ENCODE measurements around the gene SLC17A5.

Gene SLC17A5

DNA sequence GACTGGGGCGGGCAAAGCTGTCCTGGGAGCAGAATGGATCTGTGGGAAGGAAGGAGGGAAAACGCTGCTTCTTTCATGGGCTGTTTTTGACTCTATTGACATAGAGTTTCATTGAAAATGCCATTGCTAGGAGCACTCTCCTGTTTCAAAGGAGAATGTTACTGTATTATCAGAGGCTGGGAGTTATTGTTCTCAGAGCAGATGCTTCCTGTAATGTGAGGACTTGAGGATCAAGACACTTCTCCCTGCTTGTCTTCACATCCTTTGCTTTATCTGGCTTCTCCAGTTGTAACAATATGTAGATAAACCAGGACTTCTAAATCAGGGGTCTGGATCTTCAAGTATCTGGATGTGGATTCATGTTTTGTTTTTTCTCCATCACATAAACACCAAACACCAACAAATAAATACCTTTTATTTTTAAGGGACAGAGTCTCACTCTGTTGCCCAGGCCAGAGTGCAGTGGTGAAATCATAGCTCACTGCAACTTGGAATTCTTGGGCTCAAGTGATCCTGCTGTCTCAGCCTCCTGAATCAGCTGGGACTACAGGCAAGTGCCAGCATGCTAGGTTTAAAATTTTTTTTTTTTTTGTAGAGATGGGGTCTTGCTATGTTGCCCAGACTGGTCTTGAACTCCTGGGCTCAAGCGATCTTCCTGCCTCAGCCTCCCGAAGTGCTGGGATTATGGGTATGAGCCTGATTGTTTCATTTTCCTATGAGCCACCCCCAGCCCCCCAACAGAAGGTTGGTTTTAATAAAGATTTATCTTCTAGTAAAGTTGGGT is 46.1 kb upstream of the SLC17A5 start:
- Histone ChIP-seq H4K20me1 (ENCODE audit: insufficient read depth, low read length) (no peaks in the 10 kb centered on the region), H3K9me2 (ENCODE audit: low read depth, low read length) (no peaks in the 10 kb centered on the region), H3K4me3 (ENCODE audit: low read depth, low read length, poor library complexity, severe bottlenecking) (no peak overlapping the region), H3K79me2 (ENCODE audit: insufficient read depth, low read length) (no peaks in the 10 kb centered on the region), H3K36me3 (ENCODE audit: insufficient read depth, low read length) (no peaks in the 10 kb centered on the region), H3F3A (ENCODE audit: insufficient read depth, low read length) (no peaks in the 10 kb centered on the region), H3K4me1 (ENCODE audit: insufficient read depth, low read length, severe bottlenecking) (peaks cover 5% of the 10 kb centered on the region), H3K4me2 (ENCODE audit: low read length) (no peak overlapping the region), H3K9me3 (ENCODE audit: low read length) (no peaks in the 10 kb centered on the region), H3K9ac (ENCODE audit: low read length) (no peak overlapping the region), H3K27me3 (ENCODE audit: insufficient read depth, low read length) (peaks cover 4% of the 10 kb centered on the region; the same call in 1 of the 2 replicates), H2AFZ (ENCODE audit: low read length) (no peak overlapping the region), H3K27ac (ENCODE audit: low read depth, low read length, poor library complexity, severe bottlenecking) (no peak overlapping the region)
- TF ChIP-seq, protein P1, sequence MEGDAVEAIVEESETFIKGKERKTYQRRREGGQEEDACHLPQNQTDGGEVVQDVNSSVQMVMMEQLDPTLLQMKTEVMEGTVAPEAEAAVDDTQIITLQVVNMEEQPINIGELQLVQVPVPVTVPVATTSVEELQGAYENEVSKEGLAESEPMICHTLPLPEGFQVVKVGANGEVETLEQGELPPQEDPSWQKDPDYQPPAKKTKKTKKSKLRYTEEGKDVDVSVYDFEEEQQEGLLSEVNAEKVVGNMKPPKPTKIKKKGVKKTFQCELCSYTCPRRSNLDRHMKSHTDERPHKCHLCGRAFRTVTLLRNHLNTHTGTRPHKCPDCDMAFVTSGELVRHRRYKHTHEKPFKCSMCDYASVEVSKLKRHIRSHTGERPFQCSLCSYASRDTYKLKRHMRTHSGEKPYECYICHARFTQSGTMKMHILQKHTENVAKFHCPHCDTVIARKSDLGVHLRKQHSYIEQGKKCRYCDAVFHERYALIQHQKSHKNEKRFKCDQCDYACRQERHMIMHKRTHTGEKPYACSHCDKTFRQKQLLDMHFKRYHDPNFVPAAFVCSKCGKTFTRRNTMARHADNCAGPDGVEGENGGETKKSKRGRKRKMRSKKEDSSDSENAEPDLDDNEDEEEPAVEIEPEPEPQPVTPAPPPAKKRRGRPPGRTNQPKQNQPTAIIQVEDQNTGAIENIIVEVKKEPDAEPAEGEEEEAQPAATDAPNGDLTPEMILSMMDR (IDR thresholded peaks at IDR 0.05; ENCODE audit: low read length), result no peak
- no peak for TF ChIP-seq EZH2 (IDR thresholded peaks at IDR 0.05; ENCODE audit: borderline replicate concordance, low read length)

DNA sequence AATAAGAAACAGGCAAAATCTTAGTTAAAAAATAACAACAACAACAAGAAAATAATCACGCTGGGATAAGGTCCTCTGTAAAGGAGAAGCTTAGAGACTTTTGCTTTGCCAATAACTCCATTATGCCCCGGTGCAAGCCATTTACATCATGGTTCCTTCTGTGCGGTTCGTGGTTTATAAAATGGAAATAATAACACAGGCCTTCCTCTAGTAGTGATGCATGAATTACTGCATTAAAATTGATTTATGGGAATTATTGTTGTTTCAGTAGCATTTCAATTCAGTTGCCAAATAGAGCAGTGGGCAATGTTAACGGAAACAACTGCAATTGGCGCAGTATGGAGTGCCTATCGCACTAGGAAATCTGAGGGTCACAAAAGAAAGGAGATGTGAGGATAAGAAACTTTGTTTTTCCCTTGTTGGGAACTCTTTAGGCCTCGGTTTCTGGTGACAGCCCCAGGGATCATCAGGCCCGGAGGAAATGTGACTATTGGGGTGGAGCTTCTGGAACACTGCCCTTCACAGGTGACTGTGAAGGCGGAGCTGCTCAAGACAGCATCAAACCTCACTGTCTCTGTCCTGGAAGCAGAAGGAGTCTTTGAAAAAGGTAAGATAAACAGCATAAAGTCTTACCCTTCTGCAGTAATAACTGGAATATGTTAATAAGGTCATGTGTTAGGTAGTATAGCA is 43.3 kb upstream of the SLC17A5 start:
- no peaks in the 10 kb centered on the region for H3K9me2 ChIP-seq (ENCODE audit: low read depth, low read length)
- no peak overlapping the region for H3K4me3 ChIP-seq (ENCODE audit: low read depth, low read length, poor library complexity, severe bottlenecking)
- H4K20me1 ChIP-seq (ENCODE audit: insufficient read depth, low read length), result no peaks in the 10 kb centered on the region
- peaks cover 5% of the 10 kb centered on the region for H3K4me1 ChIP-seq (ENCODE audit: insufficient read depth, low read length, severe bottlenecking)
- no peaks in the 10 kb centered on the region for H3F3A ChIP-seq (ENCODE audit: insufficient read depth, low read length)
- H3K27me3 ChIP-seq (ENCODE audit: insufficient read depth, low read length), result peaks cover 4% of the 10 kb centered on the region; the same call in 1 of the 2 replicates
- H3K36me3 ChIP-seq (ENCODE audit: insufficient read depth, low read length), result no peaks in the 10 kb centered on the region
- no peak overlapping the region for H3K9ac ChIP-seq (ENCODE audit: low read length)
- H2AFZ ChIP-seq (ENCODE audit: low read length), result no peak overlapping the region
- no peaks in the 10 kb centered on the region for H3K9me3 ChIP-seq (ENCODE audit: low read length)
- no peak overlapping the region for H3K27ac ChIP-seq (ENCODE audit: low read depth, low read length, poor library complexity, severe bottlenecking)
- H3K79me2 ChIP-seq (ENCODE audit: insufficient read depth, low read length), result no peaks in the 10 kb centered on the region
- H3K4me2 ChIP-seq (ENCODE audit: low read length), result no peak overlapping the region
- TF ChIP-seq, protein P1 (IDR thresholded peaks at IDR 0.05; ENCODE audit: low read length), result no peak

DNA sequence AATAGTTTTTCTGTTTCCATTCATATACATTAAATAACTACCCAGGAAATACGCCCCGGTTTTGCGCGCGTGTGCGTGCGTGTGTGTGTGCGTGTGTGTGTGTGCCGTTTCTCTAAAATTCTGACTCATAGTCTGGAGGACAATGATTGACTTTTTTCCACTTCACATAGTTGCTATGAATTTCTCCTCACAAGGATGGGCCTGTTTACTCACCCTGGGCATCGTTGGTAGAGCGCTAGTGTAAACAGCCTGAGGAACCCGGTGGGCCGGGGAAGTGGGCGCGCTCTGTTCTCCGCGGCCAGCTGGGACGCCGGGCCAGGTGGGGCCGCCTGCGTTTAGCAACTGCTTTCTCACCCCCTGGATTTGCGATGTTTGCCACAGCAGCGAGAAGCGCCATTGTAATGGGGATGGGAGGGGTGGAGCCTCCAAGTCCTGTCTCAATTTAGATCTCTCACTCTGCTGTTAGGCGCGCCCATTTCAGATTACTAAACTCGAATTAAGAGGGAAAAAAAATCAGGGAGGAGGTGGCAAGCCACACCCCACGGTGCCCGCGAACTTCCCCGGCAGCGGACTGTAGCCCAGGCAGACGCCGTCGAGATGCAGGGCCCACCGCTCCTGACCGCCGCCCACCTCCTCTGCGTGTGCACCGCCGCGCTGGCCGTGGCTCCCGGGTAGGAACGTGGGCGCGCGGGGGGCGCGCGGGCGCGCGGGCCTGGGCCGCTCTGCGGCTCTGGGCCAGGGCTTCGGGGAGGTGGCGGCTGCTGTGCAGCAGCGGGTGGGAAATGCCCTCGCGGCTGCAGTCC is 42.0 kb upstream of the SLC17A5 start, which contains the start of gene CD109:
Gene CD109, plus strand, starts transcription at position 585 of the 803 bp plus-strand sequence. Its CDS starts 13 bp downstream, at position 598.
- H3K9ac ChIP-seq (ENCODE audit: low read length), result no peak within 1 kb of the TSS
- peaks cover 4% of the 10 kb centered on the region; the same call in 1 of the 2 replicates for H3K27me3 ChIP-seq (ENCODE audit: insufficient read depth, low read length)
- no peaks in the 10 kb centered on the region for H3K9me2 ChIP-seq (ENCODE audit: low read depth, low read length)
- peaks cover 5% of the 10 kb centered on the region for H3K4me1 ChIP-seq (ENCODE audit: insufficient read depth, low read length, severe bottlenecking)
- H3F3A ChIP-seq (ENCODE audit: insufficient read depth, low read length), result no peaks in the 10 kb centered on the region
- TF ChIP-seq, protein P1 (IDR thresholded peaks at IDR 0.05; ENCODE audit: low read length), result no peak
- TF ChIP-seq EZH2 (IDR thresholded peaks at IDR 0.05; ENCODE audit: borderline replicate concordance, low read length), result no peak
- H3K9me3 ChIP-seq (ENCODE audit: low read length), result no peaks in the 10 kb centered on the region
- peak within 1 kb of the TSS; percentile 39; the same call in 1 of the 2 replicates for H3K4me2 ChIP-seq (ENCODE audit: low read length)
- H3K27ac ChIP-seq (ENCODE audit: low read depth, low read length, poor library complexity, severe bottlenecking), result no peak within 1 kb of the TSS
- H3K4me3 ChIP-seq (ENCODE audit: low read depth, low read length, poor library complexity, severe bottlenecking), result peak within 1 kb of the TSS; percentile 25
- no peaks in the 10 kb centered on the region for H3K36me3 ChIP-seq (ENCODE audit: insufficient read depth, low read length)
- H2AFZ ChIP-seq (ENCODE audit: low read length), result no peak within 1 kb of the TSS
- H3K79me2 ChIP-seq (ENCODE audit: insufficient read depth, low read length), result no peaks in the 10 kb centered on the region
- H4K20me1 ChIP-seq (ENCODE audit: insufficient read depth, low read length), result no peaks in the 10 kb centered on the region

All from OCI-LY1 (cell line).